ENCODE results near the gene COL13A1.

DNA sequence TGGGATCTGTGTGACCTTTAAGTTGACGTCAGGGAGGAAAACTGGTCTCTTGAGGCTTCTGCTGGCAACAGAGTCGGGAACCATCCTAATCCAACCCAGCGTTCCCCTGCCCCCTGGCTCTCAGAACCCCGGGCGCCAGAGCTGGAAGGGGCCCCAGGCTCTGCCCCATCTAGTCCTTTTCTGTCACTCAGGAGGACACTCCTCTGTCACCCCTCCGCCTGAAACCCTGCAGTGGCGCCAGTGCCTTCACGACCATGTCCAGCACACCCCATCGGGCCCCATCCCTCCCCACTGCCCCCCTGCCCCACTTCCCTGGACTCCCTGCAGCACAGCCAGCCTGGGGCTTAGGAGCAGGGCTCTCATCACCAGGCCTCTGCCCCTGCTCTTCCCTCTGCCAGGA lies 39.1 kb downstream of the COL13A1 start:
- TF ChIP-seq, protein P1, sequence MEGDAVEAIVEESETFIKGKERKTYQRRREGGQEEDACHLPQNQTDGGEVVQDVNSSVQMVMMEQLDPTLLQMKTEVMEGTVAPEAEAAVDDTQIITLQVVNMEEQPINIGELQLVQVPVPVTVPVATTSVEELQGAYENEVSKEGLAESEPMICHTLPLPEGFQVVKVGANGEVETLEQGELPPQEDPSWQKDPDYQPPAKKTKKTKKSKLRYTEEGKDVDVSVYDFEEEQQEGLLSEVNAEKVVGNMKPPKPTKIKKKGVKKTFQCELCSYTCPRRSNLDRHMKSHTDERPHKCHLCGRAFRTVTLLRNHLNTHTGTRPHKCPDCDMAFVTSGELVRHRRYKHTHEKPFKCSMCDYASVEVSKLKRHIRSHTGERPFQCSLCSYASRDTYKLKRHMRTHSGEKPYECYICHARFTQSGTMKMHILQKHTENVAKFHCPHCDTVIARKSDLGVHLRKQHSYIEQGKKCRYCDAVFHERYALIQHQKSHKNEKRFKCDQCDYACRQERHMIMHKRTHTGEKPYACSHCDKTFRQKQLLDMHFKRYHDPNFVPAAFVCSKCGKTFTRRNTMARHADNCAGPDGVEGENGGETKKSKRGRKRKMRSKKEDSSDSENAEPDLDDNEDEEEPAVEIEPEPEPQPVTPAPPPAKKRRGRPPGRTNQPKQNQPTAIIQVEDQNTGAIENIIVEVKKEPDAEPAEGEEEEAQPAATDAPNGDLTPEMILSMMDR (IDR thresholded peaks at IDR 0.05; ENCODE audit: low read depth, low read length, missing input control), result no peak
- TF ChIP-seq, protein P2, sequence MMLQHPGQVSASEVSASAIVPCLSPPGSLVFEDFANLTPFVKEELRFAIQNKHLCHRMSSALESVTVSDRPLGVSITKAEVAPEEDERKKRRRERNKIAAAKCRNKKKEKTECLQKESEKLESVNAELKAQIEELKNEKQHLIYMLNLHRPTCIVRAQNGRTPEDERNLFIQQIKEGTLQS (IDR thresholded peaks at IDR 0.05), result no peak
